Activated T-helper 9 cell treated with anti-CD3 and anti-CD28 coated beads, Interleukin-2, amount 50 U/mL, for 16 hours (primary cell): ENCODE results near the gene HYAL1.
"Not testable (repeated sequence)": the region's sequence is repeated elsewhere in the genome, so short reads cannot be mapped to it uniquely, and the experiment has no call there.

ENCODE experiments used
- DNase-seq: peaks from one replicate; pipeline ENCODE4 v3.0.0-alpha.2; 2020; ENCODE audit warnings: low read depth

HYAL1 gene

GRCh38 chr3:50294089-50294488 lies 9.3 kb downstream of the HYAL1 start:
- no peak for DNase-seq

- DNase-seq = no peak
These were observed 10.1 kb downstream of the HYAL1 start for GRCh38 chr3:50293079-50293801.

DNA sequence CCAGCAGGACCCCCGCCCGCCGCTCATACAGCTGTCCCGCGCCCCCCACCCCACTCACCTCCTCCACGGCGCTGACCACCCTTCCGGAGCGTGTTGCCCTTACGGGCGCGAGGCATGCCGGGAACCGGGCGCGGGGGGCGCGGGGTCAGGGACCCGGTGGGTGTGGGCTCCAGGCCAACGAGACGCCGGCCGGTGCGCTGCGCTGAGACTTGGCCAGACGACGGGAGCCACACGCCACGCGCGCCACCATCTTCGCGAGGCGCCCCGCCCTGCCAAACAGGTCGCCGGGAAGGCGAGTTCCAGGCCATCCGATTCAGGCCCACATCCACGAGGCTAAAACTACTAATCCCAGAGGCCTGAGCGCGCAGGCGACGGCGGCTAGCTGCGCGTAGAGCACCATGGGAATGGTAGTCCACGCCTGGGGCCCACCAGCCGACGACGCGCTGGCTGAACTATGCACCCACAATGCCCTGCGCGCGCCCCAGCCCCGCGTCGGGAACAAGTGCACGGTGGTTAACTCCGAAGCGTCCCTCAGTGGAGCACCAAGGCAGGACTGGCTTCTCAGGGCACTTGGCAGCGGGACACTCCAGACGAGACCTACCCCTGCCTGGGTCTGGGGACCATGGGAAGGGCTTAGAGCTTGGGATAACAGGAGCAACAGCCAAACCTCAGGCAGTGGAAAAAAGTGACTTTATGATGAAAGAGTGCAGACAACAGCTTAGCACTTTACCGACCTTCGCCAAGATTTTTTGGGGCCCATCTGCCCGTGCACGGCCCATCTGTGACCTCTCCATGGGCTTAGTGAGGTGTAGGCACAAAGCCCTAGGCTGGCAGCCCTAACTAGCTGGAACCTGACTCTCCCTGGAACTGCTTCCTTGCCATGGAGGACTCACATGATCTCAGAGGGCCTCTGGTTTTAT lies 11.0 kb downstream of the HYAL1 start, which contains the start of gene IFRD2:
TSS of gene IFRD2 (minus strand) at position 271 of the 920 bp plus-strand sequence. CDS start at position 116, 155 bp downstream.
- peak; percentile 94 for DNase-seq

DNA sequence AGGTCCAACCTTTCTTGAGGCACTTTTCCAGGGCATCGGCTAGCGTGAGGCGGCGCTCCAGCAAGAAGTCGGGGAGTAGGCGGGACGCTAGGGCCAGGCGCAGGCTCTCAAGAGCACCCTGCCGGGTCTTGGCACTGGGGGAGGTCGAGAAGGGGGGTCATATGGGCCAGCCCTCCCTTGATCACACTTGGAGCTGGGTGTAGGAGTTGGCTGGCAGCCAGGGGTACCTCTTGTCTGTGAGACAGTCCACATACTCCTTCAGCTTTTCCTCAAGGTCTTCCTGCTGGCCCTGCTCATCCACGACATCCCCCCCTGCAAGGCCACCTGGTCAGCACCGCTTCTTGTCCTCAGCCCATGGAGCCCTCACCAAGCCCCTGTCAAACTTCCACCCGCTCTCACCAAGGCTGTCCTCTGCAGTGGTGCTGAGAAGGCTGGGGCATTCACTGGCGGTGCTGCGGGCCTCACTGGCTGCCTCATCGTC lies 13.2 kb downstream of the HYAL1 start:
- no peak for DNase-seq

DNA sequence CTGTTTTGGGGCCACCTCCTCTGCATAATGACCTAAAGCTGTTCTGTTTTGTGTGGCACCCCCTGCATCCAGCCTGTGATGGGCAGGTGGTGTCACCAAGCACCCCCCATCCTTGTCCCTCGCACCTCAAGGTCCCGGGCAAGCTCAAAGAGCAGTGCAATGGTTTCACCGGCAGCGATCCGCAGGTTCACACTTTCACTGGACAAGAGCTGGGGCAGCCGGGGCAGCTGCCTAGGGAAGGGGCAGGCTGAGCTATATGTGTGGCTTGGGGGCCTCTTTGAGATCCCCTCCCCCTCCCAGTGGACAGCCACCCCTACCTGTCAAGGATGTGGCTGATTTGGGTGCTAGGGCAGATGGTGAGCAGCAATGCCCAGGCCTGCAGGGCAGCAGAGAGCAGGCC lies 14.2 kb downstream of the HYAL1 start:
- no peak for DNase-seq

- DNase-seq = no peak
These were observed 14.9 kb downstream of the HYAL1 start for GRCh38 chr3:50288387-50289007.

DNA sequence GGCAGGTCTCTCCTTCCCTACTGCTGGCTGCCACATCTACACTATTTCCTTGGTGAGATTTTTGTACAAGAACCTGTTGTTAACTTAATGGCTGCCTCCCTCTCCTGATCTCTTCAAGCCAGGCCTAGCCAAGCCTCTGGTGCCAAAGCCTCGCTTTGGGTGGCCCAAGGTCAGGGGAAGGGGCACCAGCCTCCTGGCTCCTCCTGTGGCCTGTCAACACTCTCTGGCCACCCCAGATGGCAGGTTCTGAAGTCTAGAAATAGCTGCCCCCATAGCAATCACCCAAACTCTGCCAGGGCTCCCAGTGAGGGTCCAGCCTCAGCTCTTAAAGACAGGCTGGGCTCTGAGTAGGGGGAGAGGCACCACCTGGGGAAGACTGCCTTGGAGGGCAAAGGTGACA lies 16.1 kb downstream of the HYAL1 start:
- DNase-seq = no peak

DNA sequence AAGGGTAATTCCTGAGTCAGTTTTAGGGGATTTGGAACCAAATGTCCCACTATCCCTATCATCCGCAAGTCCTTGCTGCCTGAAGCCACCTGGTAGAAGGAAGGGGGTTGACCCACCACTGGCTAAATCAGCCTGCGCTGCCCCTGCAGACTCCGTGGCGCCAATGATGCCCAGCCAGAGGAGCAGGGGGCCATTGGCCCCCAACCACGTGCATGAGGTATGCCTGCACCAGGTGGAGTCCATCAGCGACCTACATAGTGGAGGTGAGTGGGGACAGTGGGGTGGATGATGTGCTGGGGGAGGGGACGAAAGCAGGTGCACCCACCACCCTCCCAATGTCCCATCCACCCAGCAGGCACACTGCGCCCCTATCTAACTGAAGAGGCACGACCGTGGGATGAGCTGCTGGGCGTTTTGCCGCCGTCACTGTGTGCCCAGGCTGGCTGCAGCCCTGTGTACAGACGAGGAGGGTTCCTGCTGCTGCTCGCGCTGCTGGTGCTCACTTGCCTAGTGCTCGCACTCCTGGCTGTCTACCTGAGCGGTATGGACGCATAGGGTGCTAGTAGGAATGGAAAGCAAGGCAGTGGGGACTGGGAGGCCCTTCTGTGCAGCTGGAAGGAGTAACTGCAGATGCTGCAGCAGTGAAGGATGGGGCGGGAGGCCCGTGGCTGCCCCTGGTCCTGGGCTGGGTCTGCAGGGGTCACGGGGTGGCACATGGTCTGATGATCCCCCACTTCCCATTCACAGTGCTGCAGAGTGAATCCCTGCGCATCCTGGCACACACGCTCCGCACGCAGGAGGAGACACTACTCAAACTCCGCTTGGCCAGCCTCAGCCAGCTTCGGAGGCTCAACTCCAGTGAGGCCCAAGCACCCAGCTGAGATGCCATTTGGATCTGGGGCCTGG lies 16.8 kb downstream of the HYAL1 start:
- DNase-seq = no peak

DNA sequence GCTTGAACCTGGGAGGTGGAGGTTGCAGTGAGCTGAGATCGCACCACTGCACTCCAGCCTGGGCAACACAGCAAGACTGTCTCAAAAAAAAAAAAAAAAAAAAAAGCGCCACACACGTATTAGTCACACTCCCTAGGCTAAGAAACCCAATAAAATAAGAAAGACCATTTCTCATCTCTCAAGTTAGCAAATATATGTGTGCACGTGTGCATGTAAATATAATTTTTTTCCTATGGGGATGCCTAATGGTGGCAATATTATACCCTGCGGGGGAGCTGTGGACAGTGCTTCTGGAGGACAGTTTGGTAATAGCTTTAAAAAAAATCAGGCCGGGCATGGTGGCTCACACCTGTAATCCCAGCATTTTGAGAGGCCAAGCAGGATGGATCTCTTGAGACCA lies 19.3 kb downstream of the HYAL1 start:
- DNase-seq = not testable (repeated sequence)

- no peak for DNase-seq
These were observed 23.9 kb downstream of the HYAL1 start for GRCh38 chr3:50279255-50280016.

DNA sequence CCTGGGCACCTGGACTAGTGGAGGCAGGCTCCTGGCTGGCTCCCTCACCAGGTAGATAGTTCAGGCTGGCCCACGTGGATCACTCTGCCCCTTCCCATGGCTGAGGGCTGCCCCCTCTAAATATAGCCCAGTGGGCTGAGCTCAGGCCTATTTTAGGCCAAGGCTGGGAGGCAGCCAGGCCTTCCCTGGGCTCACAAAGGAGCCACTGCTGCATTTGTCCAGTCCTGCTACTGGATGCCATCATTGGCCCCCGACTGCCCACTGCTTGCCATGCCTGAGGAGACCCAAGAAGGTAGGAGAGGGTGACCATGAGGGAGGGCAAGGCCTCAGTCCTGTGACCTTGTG lies 24.5 kb downstream of the HYAL1 start, which contains the start of gene LSMEM2:
TSS of gene LSMEM2 (plus strand) at position 208 of the 345 bp plus-strand sequence. CDS start at position 235, 27 bp downstream.
- no peak for DNase-seq

DNA sequence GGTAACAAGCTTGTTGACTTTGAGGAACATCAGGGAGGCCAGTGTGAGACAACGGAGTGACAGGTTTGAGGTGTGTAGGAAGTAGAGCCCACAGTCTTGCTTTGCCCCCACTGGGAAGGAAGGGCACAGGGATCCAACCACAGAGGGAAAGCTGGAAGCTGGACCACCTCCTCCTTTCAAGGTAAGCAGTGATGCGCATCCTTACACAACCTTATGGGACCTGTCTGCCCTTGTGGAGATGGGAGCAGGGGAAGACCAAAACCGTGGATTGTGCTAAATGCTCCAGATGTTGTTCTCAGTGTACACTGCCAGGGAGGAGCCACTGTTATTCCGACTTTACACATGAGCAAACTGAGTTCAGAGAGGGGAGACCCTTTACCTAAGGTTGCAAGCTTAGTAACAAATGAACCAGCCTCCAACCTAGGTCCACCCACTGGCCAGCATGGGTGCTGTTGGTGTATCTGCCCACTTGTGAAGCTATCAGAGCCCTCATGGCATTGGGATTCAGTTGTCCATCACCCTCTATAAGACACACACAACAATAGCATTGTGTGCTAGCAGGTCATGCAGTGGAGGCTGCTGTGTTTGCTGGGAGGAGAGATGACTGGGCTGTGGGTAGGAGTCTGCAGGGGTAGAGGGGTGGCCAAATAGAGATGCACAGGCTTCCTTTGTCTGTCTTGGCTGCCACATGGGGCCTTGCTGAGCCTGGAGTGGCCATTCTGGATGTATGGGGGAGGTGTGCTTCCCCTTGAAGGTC lies 25.1 kb downstream of the HYAL1 start:
- DNase-seq = no peak

DNA sequence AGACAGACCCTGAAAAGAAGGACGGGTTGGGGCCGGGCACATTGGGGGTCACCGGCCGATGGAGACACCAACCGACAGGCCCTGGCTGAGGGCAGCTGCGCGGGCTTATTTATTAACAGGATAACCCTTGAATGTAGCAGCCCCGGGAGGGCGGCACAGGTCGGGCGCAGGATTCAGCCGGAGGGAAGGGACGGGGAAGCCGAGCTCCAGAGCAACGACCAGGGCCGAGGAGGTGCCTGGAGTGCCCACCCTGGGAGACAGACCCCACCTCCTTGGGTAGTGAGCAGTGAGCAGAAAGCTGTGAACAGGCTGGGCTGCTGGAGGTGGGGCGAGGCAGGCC lies 26.6 kb downstream of the HYAL1 start:
- DNase-seq = no peak

DNA sequence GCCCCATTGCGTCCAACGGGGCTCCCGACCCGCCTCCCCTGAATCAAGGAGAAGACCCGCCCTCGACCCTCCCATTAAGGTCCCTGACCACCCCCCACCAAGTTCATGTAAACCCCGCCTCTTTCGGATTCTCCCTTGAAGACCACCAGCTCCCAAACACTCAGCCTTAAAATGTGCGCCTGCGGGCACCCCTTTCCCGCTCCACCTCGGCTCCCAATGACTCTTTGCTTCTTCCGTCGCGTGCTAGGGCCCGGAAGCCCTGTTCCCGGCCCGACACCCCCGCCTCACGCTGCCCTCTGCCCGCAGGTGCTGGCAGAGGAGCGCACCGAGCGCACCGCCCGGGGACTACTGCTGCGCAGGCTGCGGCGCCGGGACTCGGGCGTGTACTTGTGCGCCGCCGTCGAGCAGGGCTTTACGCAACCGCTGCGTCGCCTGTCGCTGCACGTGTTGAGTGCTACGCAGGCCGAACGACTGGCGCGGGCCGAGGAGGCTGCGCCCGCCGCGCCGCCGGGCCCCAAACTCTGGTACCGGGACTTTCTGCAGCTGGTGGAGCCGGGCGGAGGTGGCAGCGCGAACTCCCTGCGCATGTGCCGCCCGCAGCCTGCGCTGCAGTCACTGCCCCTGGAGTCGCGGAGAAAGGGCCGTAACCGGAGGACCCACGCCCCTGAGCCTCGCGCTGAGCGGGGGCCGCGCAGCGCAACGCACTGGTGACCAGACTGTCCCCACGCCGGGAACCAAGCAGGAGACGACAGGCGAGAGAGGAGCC lies 27.2 kb downstream of the HYAL1 start:
- no peak for DNase-seq

DNA sequence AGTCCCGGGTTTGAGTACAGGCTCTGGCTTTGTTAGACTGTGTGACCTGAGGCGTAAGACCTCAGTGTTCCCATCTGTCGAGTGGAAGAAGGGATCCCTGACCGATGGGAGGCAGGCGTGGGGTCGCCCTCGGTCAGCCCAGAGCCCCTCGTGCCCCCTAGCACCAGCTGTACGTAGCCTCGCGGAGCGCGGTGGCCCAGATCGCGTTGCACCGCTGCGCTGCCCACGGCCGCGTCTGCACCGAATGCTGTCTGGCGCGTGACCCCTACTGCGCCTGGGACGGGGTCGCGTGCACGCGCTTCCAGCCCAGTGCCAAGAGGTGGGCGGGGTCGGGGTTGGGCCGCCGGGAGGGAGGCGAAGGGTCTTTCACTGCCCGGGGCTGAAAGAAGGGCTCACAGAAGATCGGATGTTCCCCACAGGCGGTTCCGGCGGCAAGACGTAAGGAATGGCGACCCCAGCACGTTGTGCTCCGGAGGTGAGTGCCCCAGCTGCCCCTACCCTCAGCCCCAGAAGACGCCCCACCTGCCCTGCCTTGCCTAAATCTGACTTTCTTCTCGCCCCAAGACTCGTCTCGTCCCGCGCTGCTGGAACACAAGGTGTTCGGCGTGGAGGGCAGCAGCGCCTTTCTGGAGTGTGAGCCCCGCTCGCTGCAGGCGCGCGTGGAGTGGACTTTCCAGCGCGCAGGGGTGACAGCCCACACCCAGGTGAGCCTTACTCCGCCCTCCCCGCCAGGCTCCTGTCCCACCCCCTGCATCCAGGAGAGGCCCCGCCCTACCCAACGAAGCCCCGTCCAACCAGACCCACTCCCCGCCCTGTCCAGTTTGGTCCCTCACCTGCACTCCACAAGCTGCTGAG lies 28.0 kb downstream of the HYAL1 start:
- DNase-seq = no peak

GRCh38 chr3:50274371-50275104 lies 28.8 kb downstream of the HYAL1 start:
- DNase-seq = peak; percentile 52

DNA sequence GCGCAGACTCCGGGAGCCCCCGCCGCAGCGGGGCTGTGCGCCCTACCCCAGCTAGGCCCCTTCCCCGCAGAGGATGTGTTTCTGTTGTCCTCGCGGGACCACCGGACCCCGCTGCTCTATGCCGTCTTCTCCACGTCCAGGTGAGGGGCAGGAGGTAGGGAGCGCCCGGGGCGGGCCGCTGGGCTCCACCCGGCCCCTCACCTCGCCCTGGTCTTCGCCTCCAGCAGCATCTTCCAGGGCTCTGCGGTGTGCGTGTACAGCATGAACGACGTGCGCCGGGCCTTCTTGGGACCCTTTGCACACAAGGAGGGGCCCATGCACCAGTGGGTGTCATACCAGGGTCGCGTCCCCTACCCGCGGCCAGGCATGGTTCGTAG lies 29.7 kb downstream of the HYAL1 start:
- DNase-seq = no peak
